HEK293 (cell line): Measurements from ENCODE around the gene ZSWIM3.

Experiments
- BCL11A ChIP-seq: fragments of 450-650 bp; formaldehyde crosslinking; IDR thresholded peaks from 2 replicates; pipeline ENCODE4 v1.5.1; 2016; ENCODE audit warnings: low read depth, missing biosample characterization, missing genetic modification characterization
- FEZF1 ChIP-seq: fragments of 450-650 bp; formaldehyde crosslinking; IDR thresholded peaks from 2 replicates; pipeline ENCODE4 v1.5.1; 2016; ENCODE audit warnings: missing biosample characterization, missing genetic modification characterization
- MZF1 ChIP-seq: fragments of 450-650 bp; formaldehyde crosslinking; IDR thresholded peaks from 2 replicates; pipeline ENCODE4 v1.5.1; 2017; ENCODE audit warnings: missing biosample characterization, missing genetic modification characterization, borderline replicate concordance
- PRDM1 ChIP-seq: fragments of 450-650 bp; formaldehyde crosslinking; IDR thresholded peaks from 2 replicates; pipeline ENCODE4; 2016; ENCODE audit warnings: missing biosample characterization, missing genetic modification characterization
- REPIN1 ChIP-seq: fragments of 450-650 bp; formaldehyde crosslinking; IDR thresholded peaks from 2 replicates; pipeline ENCODE4 v1.5.1; 2017; ENCODE audit warnings: missing biosample characterization, missing genetic modification characterization, low read depth
- YY1 ChIP-seq: fragments of 450-650 bp; formaldehyde crosslinking; IDR thresholded peaks from 2 replicates; pipeline ENCODE4 v1.5.1; 2018; ENCODE audit warnings: missing biosample characterization, missing genetic modification characterization
- ZBTB1 ChIP-seq: fragments of 450-650 bp; formaldehyde crosslinking; IDR thresholded peaks from 2 replicates; pipeline ENCODE4 v1.5.1; 2016; ENCODE audit warnings: missing biosample characterization, missing genetic modification characterization
- ZNF138 ChIP-seq: fragments of 450-650 bp; formaldehyde crosslinking; IDR thresholded peaks from 2 replicates; pipeline ENCODE4 v1.5.1; 2016; ENCODE audit warnings: missing biosample characterization, missing genetic modification characterization, borderline replicate concordance
- ZNF248 ChIP-seq: fragments of 450-650 bp; formaldehyde crosslinking; IDR thresholded peaks from 2 replicates; pipeline ENCODE4 v1.5.1; 2017; ENCODE audit warnings: missing biosample characterization, missing genetic modification characterization
- ZNF274 ChIP-seq, 2 experiments: fragments of 200-500 bp in 1 of 2; fragments of 450-650 bp in 1 of 2; sonication (Bioruptor generic) in 1 of 2; formaldehyde crosslinking in 1 of 2; IDR thresholded peaks; 2 replicates each; pipeline versions ENCODE4 v1.5.1 to v1.6.1; 2014 to 2016; ENCODE audit warnings: borderline replicate concordance in 1 of 2, inconsistent platforms in 1 of 2, low read length in 1 of 2, missing biosample characterization in 1 of 2, missing genetic modification characterization in 1 of 2
- ZNF366 ChIP-seq: fragments of 450-650 bp; formaldehyde crosslinking; conservative IDR thresholded peaks from 2 replicates; pipeline ENCODE4 v1.5.1; 2016; ENCODE audit warnings: missing biosample characterization, missing genetic modification characterization
- ZNF777 ChIP-seq: fragments of 450-650 bp; formaldehyde crosslinking; IDR thresholded peaks from 2 replicates; pipeline ENCODE4 v1.5.1; 2017; ENCODE audit warnings: missing biosample characterization, missing genetic modification characterization, borderline replicate concordance
- TF ChIP-seq, protein P1 (sequence below): fragments of 450-650 bp; formaldehyde crosslinking; IDR thresholded peaks from 2 replicates; pipeline ENCODE4 v1.5.1; 2016; ENCODE audit warnings: missing biosample characterization, missing genetic modification characterization
- TF ChIP-seq, protein P2 (sequence below): sonication (generic); formaldehyde crosslinking; IDR thresholded peaks from 2 replicates; pipeline ENCODE4 v1.8.1; 2022; ENCODE audit warnings: mild to moderate bottlenecking, moderate library complexity, missing genetic modification reagents

DNA sequence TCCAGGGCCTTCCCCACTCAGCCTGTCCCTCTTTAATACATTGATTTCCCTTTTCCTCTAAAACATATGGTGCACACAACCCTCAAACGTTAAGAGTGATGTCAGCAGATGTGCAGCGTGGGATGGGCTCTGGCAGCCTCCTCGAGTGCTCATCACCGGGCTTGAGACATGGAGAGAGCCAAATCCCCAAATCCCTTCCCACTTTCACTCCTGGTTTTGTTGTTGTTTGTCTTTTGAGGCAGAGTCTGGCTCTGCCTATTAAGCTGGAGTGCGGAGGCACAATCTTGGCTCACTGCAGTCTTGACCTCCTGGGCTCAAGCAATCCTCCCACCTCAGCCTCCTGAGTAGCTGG, 60.4 kb downstream of the ZSWIM3 start:
- TF ChIP-seq, protein P1, sequence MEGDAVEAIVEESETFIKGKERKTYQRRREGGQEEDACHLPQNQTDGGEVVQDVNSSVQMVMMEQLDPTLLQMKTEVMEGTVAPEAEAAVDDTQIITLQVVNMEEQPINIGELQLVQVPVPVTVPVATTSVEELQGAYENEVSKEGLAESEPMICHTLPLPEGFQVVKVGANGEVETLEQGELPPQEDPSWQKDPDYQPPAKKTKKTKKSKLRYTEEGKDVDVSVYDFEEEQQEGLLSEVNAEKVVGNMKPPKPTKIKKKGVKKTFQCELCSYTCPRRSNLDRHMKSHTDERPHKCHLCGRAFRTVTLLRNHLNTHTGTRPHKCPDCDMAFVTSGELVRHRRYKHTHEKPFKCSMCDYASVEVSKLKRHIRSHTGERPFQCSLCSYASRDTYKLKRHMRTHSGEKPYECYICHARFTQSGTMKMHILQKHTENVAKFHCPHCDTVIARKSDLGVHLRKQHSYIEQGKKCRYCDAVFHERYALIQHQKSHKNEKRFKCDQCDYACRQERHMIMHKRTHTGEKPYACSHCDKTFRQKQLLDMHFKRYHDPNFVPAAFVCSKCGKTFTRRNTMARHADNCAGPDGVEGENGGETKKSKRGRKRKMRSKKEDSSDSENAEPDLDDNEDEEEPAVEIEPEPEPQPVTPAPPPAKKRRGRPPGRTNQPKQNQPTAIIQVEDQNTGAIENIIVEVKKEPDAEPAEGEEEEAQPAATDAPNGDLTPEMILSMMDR (tag by site-specific recombination), result no peak
- TF ChIP-seq ZNF138 (tag by site-specific recombination) (no peak), ZBTB1 (tag by site-specific recombination) (no peak), BCL11A (tag by site-specific recombination) (no peak), FEZF1 (tag by site-specific recombination) (no peak), ZNF366 (tag by site-specific recombination) (no peak), ZNF777 (no peak), ZNF248 (tag by site-specific recombination) (no peak), ZNF274 (IDR thresholded peaks at IDR 0.05; ENCODE audit: low read length) (no peak), ZNF274 (tag by site-specific recombination; IDR thresholded peaks at IDR 0.05; ENCODE audit: borderline replicate concordance) (no peak), YY1 (tag by site-specific recombination) (no peak), PRDM1 (tag by site-specific recombination) (no peak), MZF1 (tag by site-specific recombination) (no peak), REPIN1 (tag by site-specific recombination) (no peak)
- TF ChIP-seq, protein P2, sequence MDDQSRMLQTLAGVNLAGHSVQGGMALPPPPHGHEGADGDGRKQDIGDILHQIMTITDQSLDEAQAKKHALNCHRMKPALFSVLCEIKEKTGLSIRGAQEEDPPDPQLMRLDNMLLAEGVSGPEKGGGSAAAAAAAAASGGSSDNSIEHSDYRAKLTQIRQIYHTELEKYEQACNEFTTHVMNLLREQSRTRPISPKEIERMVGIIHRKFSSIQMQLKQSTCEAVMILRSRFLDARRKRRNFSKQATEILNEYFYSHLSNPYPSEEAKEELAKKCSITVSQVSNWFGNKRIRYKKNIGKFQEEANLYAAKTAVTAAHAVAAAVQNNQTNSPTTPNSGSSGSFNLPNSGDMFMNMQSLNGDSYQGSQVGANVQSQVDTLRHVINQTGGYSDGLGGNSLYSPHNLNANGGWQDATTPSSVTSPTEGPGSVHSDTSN (CRISPR knock-in tag), result no peak
